ENCODE results near the gene NOC4L.
"Not testable (repeated sequence)": the region's sequence is repeated elsewhere in the genome, so short reads cannot be mapped to it uniquely, and the experiment has no call there.

The NOC4L gene

DNA sequence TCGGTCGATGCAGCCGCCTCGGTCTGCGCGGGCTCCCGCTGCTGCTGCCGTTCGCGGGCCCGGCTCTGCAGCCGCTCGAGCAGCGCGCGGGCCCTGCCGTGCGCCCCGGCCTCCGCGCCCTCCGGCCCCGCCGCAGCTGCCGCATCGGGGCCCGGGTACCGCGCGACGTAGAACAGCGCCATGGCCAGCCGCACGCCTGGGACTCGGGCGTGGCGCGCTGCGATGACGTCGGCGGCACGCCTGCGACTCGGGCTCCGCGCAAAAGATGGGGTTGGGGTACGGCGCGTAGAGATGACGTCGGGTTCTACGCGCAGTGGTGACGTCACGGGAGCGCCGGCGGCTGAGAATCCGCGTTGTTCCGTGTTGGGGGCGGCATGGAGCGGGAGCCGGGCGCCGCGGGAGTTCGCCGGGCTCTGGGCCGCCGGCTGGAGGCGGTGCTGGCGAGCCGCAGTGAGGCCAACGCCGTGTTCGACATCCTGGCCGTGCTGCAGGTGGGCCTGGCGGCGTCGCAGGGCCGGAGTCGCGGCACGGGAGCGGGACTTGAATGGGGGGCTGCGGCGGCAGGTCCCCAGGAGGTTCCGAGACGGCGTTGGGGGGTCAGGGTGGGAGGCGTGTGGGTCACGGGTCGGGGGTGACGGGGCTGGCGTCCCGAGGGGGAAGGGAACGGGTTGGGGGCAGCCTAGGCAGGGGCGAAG, at the start of gene NOC4L, which contains the start of gene DDX51:
Gene NOC4L (plus strand): TSS at position 343 of the 695 bp plus-strand sequence. CDS start 32 bp downstream, at position 375.
Gene DDX51 (minus strand): TSS at position 205 of the 695 bp plus-strand sequence. CDS start 23 bp downstream, at position 182.
- DNase-seq (ENCODE audit: low spot score): peak; percentile 92

DNA sequence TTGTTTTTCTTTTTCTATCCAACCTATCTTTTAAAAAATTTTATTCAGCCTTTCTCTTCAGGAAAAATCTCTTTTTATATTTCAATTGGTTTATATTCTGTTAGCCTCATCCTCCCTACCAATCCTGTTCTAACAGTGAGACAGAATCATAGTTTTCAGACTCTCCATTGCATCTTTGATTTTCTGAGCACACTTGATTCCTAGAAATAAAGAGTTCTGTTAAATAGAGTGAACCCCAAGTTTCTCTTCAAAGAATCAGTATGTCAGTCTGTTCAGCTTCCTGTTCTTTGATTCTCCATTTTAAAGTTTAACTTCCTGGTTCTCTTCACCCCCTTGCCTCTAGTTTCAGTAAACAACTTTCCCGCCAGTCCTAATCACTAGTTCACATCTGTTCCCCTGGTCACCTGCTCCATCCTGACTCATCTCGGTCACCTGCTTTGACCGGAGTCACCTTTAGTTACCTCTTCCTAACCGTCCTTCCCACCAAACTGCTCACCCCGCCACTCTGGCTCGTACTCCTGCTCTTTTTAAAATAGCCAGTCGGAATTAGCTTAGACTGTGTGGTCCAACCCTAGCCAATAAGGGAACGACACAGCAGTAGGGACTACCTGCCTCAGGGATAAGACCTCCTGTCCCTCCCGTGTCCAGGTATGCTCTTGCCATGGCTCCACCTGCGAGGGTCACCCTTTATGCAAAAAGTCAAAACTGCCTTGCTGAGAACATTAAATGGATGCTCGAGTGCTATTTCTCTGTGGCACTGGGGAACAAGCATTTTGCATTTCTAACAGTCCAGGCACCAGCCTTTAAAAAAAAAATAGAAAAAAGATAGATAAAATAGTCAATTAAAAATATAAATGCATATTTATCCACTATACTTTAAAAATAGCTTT, 48.5 kb upstream of the NOC4L start:
- no peak for DNase-seq (ENCODE audit: low spot score)

DNA sequence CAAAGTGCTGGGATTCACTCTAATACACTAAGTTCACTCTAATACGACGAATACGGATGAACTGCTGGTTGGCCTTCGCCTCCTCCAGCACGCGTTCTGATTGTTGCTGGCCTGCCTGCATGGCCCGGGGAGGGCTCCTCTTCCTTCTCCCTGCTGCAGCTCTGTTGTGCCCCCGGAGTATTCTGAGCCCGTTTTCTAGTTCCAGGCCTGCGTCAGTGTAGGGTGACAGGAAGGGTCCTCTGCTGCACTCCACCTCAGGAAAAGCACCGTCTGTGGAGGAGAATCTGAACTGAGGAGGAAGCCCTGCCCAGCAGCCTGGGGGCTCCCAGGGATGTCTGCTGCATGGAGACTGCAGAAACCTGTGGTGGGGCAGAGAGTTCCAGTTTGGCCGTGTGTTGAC, 44.5 kb upstream of the NOC4L start:
- DNase-seq (ENCODE audit: low spot score): no peak

DNA sequence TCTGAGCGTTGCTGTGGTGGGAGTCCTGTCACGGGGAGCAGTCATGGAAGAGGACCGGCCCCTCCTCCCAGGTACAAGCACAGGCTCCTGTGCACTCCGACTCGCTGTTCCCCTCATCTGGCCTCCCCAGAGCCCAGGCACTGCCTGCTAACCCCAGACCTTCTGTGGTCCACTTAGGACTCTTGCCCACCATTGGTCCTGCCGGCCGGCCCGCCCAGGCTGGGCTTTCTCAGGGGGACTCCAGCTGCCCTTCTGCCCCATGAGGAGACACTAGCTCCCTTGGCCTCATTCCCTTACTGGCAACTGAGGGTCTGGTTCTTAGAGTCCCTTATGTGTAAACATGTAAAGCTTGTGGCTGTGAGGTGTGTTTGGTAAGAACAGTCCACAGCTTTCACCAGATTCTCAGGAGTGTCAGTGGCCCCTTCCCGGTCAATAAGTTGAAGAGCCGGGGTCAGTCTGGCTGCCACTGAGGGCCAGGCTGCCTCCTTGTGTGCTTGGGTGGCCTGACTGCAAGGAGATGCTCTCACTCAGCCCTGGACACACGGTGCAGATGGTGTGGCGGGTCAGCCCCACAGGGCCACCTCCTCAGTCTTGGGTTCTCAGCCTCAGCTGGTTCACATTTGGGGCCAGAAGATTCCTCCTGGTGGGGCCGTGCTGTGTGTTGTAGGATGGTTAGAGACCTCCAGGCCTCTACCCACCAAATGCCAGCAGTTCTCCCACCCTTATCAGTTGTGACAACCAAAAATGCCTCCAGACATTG, 43.8 kb upstream of the NOC4L start:
- DNase-seq (ENCODE audit: low spot score): no peak

DNA sequence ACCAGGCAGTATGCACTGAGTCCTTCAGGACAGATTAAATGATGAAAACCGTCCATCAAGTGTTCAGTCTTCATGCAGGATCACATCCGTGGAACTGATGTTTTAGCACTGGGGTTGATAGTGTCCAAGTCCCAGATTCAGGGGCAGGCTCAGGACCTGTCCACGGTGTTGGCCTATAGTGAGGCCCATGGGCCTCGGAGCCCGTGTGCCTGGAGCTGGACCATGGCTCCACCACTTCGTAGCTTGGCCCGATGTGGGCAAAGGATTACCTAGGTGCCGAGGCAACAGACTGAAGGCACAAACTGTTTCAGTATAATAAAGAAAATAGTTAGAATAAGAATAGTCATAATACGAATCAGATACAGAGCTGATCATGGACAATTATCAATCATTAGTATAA, 42.0 kb upstream of the NOC4L start:
- DNase-seq (ENCODE audit: low spot score): no peak

DNA sequence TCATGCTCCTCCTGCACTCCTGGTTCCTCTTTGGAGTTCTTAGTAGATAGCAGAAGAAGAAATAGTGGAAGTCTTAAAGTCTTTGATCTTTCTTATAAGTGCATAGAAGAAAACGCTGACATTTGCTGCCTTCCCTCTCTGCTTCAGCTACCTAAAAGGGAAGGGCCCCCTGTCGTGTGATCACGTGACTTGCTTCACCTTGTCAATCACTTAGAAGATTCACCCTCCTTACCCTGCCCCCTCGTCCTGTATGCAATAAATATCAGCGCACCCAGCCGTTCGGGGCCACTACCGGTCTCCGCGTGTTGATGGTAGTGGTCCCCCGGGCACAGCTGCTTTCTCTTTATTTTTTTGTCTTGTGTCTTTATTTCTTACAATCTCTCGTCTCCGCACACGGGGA, 41.2 kb upstream of the NOC4L start:
- not testable (repeated sequence) for DNase-seq (ENCODE audit: low spot score)

DNA sequence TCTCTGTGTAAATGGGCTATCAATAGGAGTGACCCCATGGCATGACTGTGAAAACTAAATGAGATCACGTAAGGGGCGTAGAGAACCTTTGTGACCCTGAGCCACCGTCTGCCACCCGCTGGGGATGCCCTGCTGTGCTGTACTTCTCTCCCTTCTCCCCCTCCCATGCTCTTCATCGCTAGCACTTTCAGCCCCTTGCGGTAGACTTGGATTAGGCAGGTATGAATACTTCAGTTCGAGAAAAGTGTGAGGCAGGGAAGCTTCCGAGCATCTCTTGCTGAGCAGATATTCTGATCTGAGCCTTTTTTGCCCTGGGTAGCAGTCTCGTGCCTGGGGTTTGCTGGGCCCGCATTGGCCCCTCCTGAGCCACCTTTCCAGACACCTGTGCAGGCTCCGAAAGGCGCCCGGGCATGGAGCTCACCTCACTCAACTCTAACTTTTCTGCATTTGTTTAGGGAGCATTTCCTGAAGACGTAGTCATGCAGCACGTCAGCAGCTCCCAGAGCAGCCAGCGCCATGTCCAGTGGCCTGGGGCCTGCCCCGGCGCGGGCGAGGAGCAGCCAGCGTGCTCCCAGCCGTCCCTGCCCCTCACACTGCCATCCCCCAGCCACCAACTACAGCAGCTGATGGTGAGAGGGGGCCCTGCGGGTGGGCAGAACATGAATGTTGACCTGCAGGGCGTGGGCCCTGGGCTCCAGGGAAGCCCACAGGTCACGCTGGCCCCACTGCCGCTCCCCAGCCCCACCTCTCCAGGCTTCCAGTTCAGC, 40.5 kb upstream of the NOC4L start:
- DNase-seq (ENCODE audit: low spot score): no peak

DNA sequence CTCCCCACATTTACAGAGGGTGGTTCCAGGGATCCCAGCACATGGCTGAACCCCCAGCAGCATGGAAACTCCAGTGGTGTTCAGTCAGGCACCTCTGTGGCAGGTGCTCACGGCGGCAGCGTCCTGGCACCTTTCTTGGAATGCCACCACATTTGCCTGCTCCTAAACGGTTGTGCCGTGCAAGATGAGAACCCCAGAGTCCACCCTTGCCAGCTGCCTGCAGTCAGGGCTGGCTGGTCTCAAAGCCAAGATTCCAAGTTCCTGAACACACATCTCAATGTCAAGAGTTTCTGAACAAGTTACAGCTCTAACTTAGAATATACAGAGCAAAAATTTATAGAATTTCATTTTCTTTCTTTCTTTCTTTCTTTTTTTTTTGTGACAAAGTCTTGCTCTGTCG, 38.8 kb upstream of the NOC4L start:
- DNase-seq (ENCODE audit: low spot score): no peak

DNA sequence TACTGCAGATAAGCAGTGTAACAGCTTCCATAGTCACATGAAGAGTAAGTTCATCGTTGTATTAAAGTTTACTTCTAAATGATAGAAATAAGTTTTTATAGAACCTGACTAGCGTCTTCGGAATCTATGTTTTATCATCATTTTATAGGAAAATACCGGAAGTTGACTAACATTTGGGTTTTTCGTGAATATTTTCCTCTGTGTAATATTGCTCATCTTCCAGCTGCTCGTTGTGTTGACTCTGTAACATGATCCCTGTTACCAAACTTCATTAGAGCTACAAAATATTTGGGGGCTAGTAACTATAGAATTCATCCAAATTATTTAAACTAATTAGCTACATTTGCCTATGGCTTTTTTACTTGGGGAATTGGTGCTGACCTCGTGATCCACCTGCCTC, 37.3 kb upstream of the NOC4L start:
- DNase-seq (ENCODE audit: low spot score): no peak

DNA sequence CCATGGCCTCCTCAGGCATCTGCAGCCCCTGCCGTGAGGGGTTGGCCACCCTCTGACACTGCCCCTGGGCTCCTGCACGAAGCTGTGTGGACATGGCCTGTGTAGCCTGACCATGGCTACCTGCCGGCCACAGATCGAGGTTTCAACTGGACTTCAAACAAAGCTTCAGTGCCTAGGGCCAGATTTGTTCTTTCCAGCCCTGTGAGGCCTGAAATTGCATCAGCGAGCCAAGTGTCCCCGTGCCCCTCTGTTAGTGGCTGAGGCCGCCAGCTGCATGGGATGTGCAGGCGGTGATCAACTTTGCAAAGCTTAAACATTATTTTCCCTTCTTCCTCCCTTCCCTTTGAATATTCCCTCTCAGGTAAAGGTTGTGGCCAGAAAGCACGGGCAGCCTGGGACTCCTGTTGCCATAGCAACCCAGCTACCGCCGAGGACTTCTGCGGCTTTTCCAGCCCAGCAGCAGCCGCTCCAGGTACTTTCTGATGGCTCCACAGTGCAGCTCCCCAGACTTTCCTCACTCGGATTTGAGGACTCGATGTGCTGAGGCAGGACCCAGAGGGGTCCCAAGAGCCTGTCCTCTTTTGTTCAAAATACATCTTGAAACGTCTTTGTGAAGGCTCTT, 35.9 kb upstream of the NOC4L start:
- no peak for DNase-seq (ENCODE audit: low spot score)

DNA sequence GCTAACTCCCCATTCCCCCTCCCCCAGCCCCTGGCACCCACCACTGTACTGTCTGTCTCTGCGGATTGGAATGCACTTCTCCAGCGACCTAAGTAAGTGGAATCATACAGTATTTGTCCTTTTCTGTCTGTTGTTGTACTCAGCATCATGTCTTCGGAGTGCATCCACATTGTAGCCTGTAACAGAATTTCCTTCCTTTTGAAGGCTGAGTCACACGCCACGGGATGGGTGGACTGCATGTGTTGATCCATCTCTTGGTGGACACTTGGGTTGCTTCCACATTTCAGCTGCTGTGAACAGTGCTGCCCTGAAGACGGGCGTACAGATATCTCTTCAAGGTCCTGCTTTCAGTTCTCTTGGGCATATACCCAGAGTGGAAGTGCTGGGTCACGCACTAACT, 34.5 kb upstream of the NOC4L start:
- no peak for DNase-seq (ENCODE audit: low spot score)

DNA sequence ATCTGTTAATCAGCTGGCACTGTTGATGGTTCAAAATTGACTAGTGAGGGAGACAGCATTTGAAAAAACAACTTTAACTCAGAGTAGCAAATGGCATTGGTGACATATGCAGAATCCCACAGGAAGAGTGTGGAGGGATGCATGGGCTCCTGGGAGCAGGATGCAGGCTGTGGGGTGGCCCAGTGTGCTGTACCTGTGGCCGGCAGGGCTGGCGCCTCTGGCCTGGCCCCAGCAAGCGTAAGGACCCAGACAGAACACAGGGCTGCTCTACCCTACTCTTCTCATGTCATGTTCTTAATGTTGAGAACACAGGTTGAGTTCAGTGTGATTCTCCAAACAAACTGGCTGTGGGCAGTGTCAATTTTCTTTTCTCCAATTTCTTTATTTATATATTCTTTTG, 33.6 kb upstream of the NOC4L start:
- DNase-seq (ENCODE audit: low spot score): no peak

DNA sequence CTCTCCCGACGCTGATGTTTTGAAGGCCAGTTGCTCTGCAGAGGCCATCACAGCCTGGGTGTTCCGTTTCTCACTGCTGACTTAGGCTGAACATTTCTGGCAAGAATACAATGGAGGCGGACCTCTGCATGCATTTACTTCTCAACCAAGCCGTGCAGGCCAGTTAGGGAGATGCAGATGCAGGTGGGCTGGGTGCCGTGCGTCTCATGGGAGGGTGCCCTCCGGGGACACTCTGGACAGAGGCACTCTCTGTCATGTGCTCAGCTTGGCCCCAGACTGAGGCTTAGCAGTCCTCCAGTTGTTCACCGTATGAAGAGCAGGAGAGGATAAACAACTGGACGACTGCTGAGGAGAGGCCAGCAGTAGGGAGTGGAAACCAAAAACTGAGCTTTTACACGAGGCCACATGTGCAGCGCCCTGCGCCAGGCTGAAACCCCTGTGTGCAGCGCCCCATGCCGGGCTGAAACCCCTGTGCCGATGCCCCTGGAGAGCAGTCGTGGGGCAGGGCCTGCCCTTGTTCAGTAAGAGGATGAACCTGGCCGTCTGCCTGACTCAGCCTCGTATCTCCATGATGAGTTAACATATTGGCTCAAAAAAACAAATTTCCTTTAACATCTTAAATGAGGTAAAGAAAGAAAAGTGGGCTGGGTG, 32.5 kb upstream of the NOC4L start:
- no peak for DNase-seq (ENCODE audit: low spot score)

DNA sequence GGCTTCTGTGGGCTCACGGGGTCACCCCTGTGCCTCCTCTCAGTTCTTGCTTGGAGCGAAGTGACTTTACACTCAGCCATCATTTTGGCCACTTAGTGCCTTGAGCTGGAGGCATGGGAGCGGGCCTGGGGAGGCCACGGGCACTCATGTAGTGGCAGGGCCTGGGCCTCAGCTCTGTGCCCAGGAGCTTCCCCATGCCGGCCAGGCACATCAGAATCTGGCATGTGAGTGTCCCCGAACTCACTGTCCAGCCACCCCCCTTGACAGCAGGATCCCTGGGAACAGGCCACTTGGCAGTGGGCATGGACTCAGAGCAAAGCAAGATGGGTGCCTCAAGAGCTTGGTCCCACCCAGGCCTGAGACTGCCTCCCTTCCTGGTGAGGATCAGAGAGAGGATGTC, 29.6 kb upstream of the NOC4L start:
- DNase-seq (ENCODE audit: low spot score): no peak

DNA sequence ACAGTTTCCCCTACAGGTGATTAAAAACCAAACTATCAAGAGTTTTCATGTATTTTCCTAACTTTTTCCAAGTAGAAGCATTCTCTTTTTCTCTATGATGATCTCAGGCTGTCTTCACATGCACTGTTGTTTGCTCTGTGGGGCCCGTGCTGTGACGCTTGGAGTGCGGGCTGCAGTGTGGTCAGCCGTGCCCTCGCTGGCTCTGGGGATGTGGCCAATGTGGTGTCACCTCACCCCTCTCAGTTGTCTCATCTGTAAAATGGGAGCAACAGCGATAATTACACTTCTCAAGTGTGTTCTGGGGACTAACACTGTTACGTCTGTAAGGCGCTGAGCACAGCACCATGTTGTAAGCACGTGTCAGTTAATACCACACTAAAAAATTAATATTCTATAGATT, 28.8 kb upstream of the NOC4L start:
- no peak for DNase-seq (ENCODE audit: low spot score)

DNA sequence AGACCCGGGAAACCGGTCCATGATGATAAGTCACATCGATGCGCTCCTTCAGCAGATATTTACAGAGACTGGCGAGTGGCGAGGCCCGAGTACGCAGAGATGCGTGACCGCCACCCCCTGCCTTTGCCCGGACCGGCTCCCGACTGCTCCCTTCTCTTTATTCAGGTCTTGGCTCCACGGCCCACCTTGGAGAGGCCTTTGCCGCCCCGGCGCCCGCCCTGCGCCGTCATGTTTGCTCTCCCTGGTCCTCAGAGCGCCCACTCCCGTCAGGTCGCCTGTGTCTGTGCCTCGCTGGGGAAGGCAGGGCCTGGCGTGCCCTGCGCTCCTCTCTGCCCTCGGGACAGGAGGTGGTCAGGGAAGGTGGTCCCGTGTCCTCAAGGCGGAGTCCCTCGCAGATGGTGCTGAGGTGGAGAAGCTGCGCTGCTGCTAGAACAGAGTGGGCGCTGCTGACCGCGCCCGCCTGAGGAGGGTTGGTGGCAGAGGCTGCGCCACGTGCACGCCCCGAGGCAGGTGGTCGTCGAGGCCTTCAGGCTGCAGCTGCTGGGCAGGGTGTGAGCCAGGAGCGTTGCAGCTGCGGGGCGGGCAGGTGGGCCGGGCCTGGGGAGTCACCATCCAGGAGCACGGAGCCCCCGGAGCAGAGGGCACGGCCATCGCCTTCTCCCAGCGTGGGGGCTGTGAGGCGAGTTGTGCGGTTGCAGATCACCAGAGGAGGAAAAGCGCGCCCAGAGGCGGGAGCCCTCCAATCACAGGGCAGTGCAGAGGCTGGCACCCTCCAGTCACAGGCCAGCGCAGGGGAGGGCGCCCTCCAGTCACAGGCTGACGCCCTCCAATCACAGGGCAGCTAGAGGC, 27.3 kb upstream of the NOC4L start:
- DNase-seq (ENCODE audit: low spot score): no peak

DNA sequence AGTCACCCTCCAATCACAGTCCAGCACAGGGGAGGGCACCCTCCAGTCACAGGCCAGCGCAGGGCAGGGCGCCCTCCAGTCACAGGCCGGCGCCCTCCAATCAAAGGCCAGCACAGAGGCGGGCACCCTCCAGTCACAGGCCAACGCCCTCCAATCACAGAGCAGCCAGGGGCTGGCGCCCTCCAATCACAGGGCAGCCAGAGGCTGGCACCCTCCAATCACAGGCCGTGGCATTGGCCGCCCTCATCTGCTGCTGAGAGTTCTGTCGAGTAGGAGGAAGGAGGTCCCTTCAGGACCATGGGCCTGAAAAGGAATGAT, 26.7 kb upstream of the NOC4L start:
- no peak for DNase-seq (ENCODE audit: low spot score)

DNA sequence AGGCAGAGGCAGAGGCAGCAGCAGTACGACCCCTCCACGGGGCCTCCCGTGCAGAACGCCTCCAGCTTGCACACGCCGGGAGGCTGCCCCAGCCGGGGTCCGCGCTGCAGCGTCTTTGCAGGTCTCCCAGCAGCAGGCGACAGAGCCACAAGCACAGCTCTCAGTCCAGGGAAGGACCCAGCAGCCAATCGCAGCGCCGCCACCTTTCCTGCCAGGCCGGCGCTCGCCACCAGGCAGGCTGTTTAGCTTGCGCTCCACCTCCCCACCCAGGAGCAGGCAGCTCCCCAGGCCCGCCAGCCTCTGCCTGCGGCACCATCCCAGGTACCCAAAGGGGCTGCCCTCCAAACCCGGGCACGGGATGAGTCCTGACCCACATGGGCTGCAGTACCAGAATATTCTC, 25.4 kb upstream of the NOC4L start:
- DNase-seq (ENCODE audit: low spot score): no peak

DNA sequence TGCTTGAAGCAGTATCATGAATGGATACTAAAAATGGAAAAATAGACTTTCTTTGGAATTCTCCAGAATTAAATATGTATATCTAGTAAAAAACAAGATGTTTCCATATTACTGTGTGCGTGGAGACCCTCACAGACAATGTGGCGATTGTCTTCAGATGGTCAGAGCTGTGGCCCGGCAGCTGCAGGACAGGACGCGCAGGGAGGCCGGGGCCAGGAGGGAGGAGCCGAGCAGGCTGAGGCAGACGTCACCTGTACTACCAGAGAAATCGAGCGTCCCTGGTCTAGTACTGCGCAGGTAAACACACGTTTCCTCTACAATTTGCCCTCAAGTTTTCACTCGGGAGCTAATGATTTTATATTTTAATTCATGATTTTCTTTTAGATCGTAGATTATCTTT, 23.0 kb upstream of the NOC4L start:
- DNase-seq (ENCODE audit: low spot score): no peak

Data from RKO (cell line).